ENCODE results near the gene NUDT16L1.

NUDT16L1 gene

GRCh38 chr16:4683255-4684057 is 9.9 kb upstream of the NUDT16L1 start:
- no peak for DNase-seq

GRCh38 chr16:4684058-4684715 is 9.2 kb upstream of the NUDT16L1 start:
- no peak for DNase-seq

GRCh38 chr16:4684763-4685162 is 8.6 kb upstream of the NUDT16L1 start:
- DNase-seq = no peak

- no peak for DNase-seq
Observed at GRCh38 chr16:4685292-4685691, 8.1 kb upstream of the NUDT16L1 start.

GRCh38 chr16:4685776-4686496 is 7.4 kb upstream of the NUDT16L1 start:
- DNase-seq = no peak

GRCh38 chr16:4686497-4687210 is 6.7 kb upstream of the NUDT16L1 start:
- DNase-seq = no peak

GRCh38 chr16:4687416-4687815 is 5.9 kb upstream of the NUDT16L1 start:
- DNase-seq = no peak

GRCh38 chr16:4687946-4688673 is 5.3 kb upstream of the NUDT16L1 start:
- no peak for DNase-seq

- DNase-seq = no peak
Observed at GRCh38 chr16:4688674-4689045, 4.7 kb upstream of the NUDT16L1 start.

- no peak for DNase-seq
Observed at GRCh38 chr16:4689091-4689671, 4.2 kb upstream of the NUDT16L1 start.

GRCh38 chr16:4689864-4690704 is 3.3 kb upstream of the NUDT16L1 start:
- no peak for DNase-seq

GRCh38 chr16:4690946-4691665 is 2.3 kb upstream of the NUDT16L1 start:
- no peak for DNase-seq

GRCh38 chr16:4691666-4692412 is 1.5 kb upstream of the NUDT16L1 start:
- no peak for DNase-seq

- DNase-seq = peak; percentile 7
Observed at GRCh38 chr16:4692460-4693295, 684 bp upstream of the NUDT16L1 start.

GRCh38 chr16:4693956-4694641 is 737 bp downstream of the NUDT16L1 start:
- DNase-seq = peak; percentile 12

GRCh38 chr16:4694642-4695451 is 1.5 kb downstream of the NUDT16L1 start:
- DNase-seq = no peak

All from hematopoietic multipotent progenitor cell treated with erythropoietin and hydrocortisone succinate and interleukin-3 and kit ligand, for 8 days (in vitro differentiated cells).